Duodenal mucosa (tissue), 2 donors: ENCODE data around the gene CACNB4.

Source experiments
- H3K27ac ChIP-seq: one replicate; pipeline ENCODE4 v1.7.0; 2013; ENCODE audit warnings: low read depth, low read length
- H3K27me3 ChIP-seq, 2 donors: one replicate each; pipeline ENCODE4 v1.7.0; 2013; ENCODE audit warnings: low read length in 2 of 2, control low read depth in 1 of 2; ENCODE audit not compliant: insufficient read depth in 2 of 2, control insufficient read depth in 1 of 2
- H3K36me3 ChIP-seq, 2 donors: one replicate each; pipeline ENCODE4 v1.7.0; 2013; ENCODE audit warnings: low read length in 2 of 2, control low read depth in 1 of 2; ENCODE audit not compliant: insufficient read depth in 2 of 2, control insufficient read depth in 1 of 2
- H3K4me1 ChIP-seq, 2 donors: one replicate each; pipeline ENCODE4 v1.7.0; 2013; ENCODE audit warnings: low read length in 2 of 2, control low read depth in 1 of 2; ENCODE audit not compliant: insufficient read depth in 2 of 2, control insufficient read depth in 1 of 2
- H3K4me3 ChIP-seq, 2 donors: one replicate each; pipeline ENCODE4 v1.7.0; 2013; ENCODE audit warnings: low read length in 2 of 2, low read depth in 1 of 2
- H3K9ac ChIP-seq, 2 donors: one replicate each; pipeline ENCODE4 v1.7.0; 2013; ENCODE audit warnings: low read length in 2 of 2, low read depth in 1 of 2
- H3K9me3 ChIP-seq, 2 donors: one replicate each; pipeline ENCODE4 v1.7.0; 2013; ENCODE audit warnings: low read length in 2 of 2, control low read depth in 1 of 2; ENCODE audit not compliant: control insufficient read depth in 1 of 2

CACNB4 gene

GRCh38 chr2:151816843-151817242 is 282.0 kb downstream of the CACNB4 start:
- H3K27me3 ChIP-seq, result no peaks in the 10 kb centered on the region
- peaks cover 4 to 11% of the 10 kb centered on the region in 2 donors for H3K36me3 ChIP-seq
- no peaks in the 10 kb centered on the region for H3K9me3 ChIP-seq
- H3K4me3 ChIP-seq, result no peak overlapping the region
- no peak overlapping the region for H3K27ac ChIP-seq
- no peak overlapping the region for H3K9ac ChIP-seq
- H3K4me1 ChIP-seq, result no peaks in the 10 kb centered on the region

GRCh38 chr2:151815821-151816489 is 282.9 kb downstream of the CACNB4 start:
- Histone ChIP-seq H3K36me3 (peaks cover 7 to 17% of the 10 kb centered on the region in 2 donors), H3K27ac (no peak overlapping the region), H3K4me1 (no peaks in the 10 kb centered on the region), H3K4me3 (no peak overlapping the region), H3K27me3 (no peaks in the 10 kb centered on the region), H3K9ac (no peak overlapping the region), H3K9me3 (no peaks in the 10 kb centered on the region)

GRCh38 chr2:151810489-151810888 is 288.4 kb downstream of the CACNB4 start:
- H3K36me3 ChIP-seq, result peaks cover 13 to 35% of the 10 kb centered on the region in 2 donors
- no peak overlapping the region for H3K9ac ChIP-seq
- H3K9me3 ChIP-seq, result no peaks in the 10 kb centered on the region
- no peaks in the 10 kb centered on the region for H3K27me3 ChIP-seq
- H3K4me1 ChIP-seq, result no peaks in the 10 kb centered on the region
- no peak overlapping the region for H3K27ac ChIP-seq
- H3K4me3 ChIP-seq, result no peak overlapping the region

GRCh38 chr2:151809073-151809383 is 289.8 kb downstream of the CACNB4 start:
- Histone ChIP-seq H3K36me3 (peaks cover 13 to 41% of the 10 kb centered on the region in 2 donors), H3K9ac (no peak overlapping the region), H3K4me3 (no peak overlapping the region), H3K4me1 (no peaks in the 10 kb centered on the region), H3K27me3 (no peaks in the 10 kb centered on the region), H3K27ac (no peak overlapping the region), H3K9me3 (no peaks in the 10 kb centered on the region)

- Histone ChIP-seq H3K9me3 (no peaks in the 10 kb centered on the region), H3K4me3 (no peak overlapping the region), H3K4me1 (no peaks in the 10 kb centered on the region), H3K27me3 (no peaks in the 10 kb centered on the region), H3K9ac (no peak overlapping the region), H3K27ac (no peak overlapping the region), H3K36me3 (peaks cover 14 to 43% of the 10 kb centered on the region in 2 donors)
These were observed 290.4 kb downstream of the CACNB4 start for GRCh38 chr2:151808258-151809072.

GRCh38 chr2:151805961-151806360 is 292.9 kb downstream of the CACNB4 start:
- Histone ChIP-seq H3K9me3 (no peaks in the 10 kb centered on the region), H3K27ac (no peak overlapping the region), H3K36me3 (peaks cover 9 to 38% of the 10 kb centered on the region in 2 donors), H3K4me3 (no peak overlapping the region), H3K9ac (no peak overlapping the region), H3K27me3 (no peaks in the 10 kb centered on the region), H3K4me1 (no peaks in the 10 kb centered on the region)

GRCh38 chr2:151805343-151805742 is 293.5 kb downstream of the CACNB4 start:
- no peaks in the 10 kb centered on the region for H3K4me1 ChIP-seq
- H3K9ac ChIP-seq, result no peak overlapping the region
- H3K4me3 ChIP-seq, result no peak overlapping the region
- peaks cover 9 to 32% of the 10 kb centered on the region in 2 donors for H3K36me3 ChIP-seq
- no peaks in the 10 kb centered on the region for H3K27me3 ChIP-seq
- no peaks in the 10 kb centered on the region for H3K9me3 ChIP-seq
- H3K27ac ChIP-seq, result no peak overlapping the region

GRCh38 chr2:151803811-151804210 is 295.0 kb downstream of the CACNB4 start:
- Histone ChIP-seq H3K9me3 (no peaks in the 10 kb centered on the region), H3K27ac (no peak overlapping the region), H3K36me3 (peaks cover 9 to 33% of the 10 kb centered on the region in 2 donors), H3K27me3 (no peaks in the 10 kb centered on the region), H3K4me1 (no peaks in the 10 kb centered on the region), H3K9ac (no peak overlapping the region), H3K4me3 (no peak overlapping the region)

GRCh38 chr2:151802315-151802714 is 296.5 kb downstream of the CACNB4 start:
- H3K4me3 ChIP-seq, result no peak overlapping the region
- no peak overlapping the region for H3K9ac ChIP-seq
- peaks cover 9 to 35% of the 10 kb centered on the region in 2 donors for H3K36me3 ChIP-seq
- no peaks in the 10 kb centered on the region for H3K27me3 ChIP-seq
- no peak overlapping the region for H3K27ac ChIP-seq
- no peaks in the 10 kb centered on the region for H3K9me3 ChIP-seq
- no peaks in the 10 kb centered on the region for H3K4me1 ChIP-seq

- H3K4me1 ChIP-seq, result no peaks in the 10 kb centered on the region
- H3K9ac ChIP-seq, result no peak overlapping the region
- H3K27me3 ChIP-seq, result no peaks in the 10 kb centered on the region
- peaks cover 3 to 16% of the 10 kb centered on the region in 2 donors for H3K36me3 ChIP-seq
- H3K9me3 ChIP-seq, result no peaks in the 10 kb centered on the region
- H3K27ac ChIP-seq, result no peak overlapping the region
- H3K4me3 ChIP-seq, result no peak overlapping the region
These were observed 299.0 kb downstream of the CACNB4 start for GRCh38 chr2:151799886-151800292.
